Keratinocyte (primary cell): Measurements from ENCODE around the gene GID8. TPM values are rescaled to one million over a fixed set of nuclear protein-coding genes. Genes with fewer than 3 reads are reported as not detected.

Experiments used
- DNase-seq: peaks from one replicate; pipeline ENCODE4 v3.0.0-alpha.2; 2011; ENCODE audit warnings: low read depth, missing footprints, low spot score
- FAIRE-seq: peaks from 2 replicates; lab custom pipeline; 2011; peaks lifted over from hg19 to GRCh38; lab: Jason Lieb, UNC
- H2AFZ ChIP-seq: 2 replicates; pipeline ENCODE4 v1.6.0; 2012; ENCODE audit warnings: low read length, control low read depth, inconsistent platforms; ENCODE audit not compliant: control insufficient read depth
- H3K27ac ChIP-seq: 2 replicates; pipeline ENCODE4 v1.5.1; 2011; ENCODE audit warnings: low read length; ENCODE audit not compliant: control insufficient read depth, insufficient read depth
- H3K27me3 ChIP-seq: 3 replicates; pipeline ENCODE4 v1.6.0; 2011; ENCODE audit warnings: low read length; ENCODE audit not compliant: control insufficient read depth, insufficient read depth; ENCODE audit errors: extremely low read depth
- H3K36me3 ChIP-seq, 2 experiments: 2 replicates in 1 of 2; 3 replicates in 1 of 2; pipeline ENCODE4 v1.5.1; 2011; ENCODE audit warnings: low read length in 2 of 2, mild to moderate bottlenecking in 1 of 2; ENCODE audit not compliant: control insufficient read depth in 2 of 2, insufficient read depth in 2 of 2; ENCODE audit errors: extremely low read depth in 1 of 2
- H3K4me1 ChIP-seq: 3 replicates; pipeline ENCODE4 v1.5.1; 2011; ENCODE audit warnings: low read length; ENCODE audit not compliant: control insufficient read depth, insufficient read depth; ENCODE audit errors: extremely low read depth
- H3K4me2 ChIP-seq: 3 replicates; pipeline ENCODE4 v1.6.0; 2011; ENCODE audit warnings: low read depth, low read length; ENCODE audit not compliant: control insufficient read depth, insufficient read depth; ENCODE audit errors: extremely low read depth
- H3K4me3 ChIP-seq, 3 experiments: fragments of 200-600 bp in 1 of 3; sonication (generic) in 1 of 3; 2 replicates in 2 of 3; 3 replicates in 1 of 3; pipeline ENCODE4 v1.5.1; 2011 to 2016; ENCODE audit warnings: low read length in 3 of 3, mild to moderate bottlenecking in 3 of 3, control low read depth in 2 of 3, inconsistent platforms in 1 of 3, low read depth in 1 of 3, mixed read lengths in 1 of 3, mixed run types in 1 of 3, moderate library complexity in 1 of 3; ENCODE audit not compliant: control insufficient read depth in 2 of 3, insufficient read depth in 2 of 3; ENCODE audit errors: extremely low read depth in 1 of 3
- H3K79me2 ChIP-seq: 2 replicates; pipeline ENCODE4 v1.6.0; 2012; ENCODE audit warnings: low read length; ENCODE audit not compliant: control insufficient read depth, insufficient read depth
- H3K9ac ChIP-seq: 3 replicates; pipeline ENCODE4 v1.6.0; 2011; ENCODE audit warnings: low read length; ENCODE audit not compliant: control insufficient read depth, insufficient read depth; ENCODE audit errors: extremely low read depth
- H3K9me1 ChIP-seq: 3 replicates; pipeline ENCODE4 v1.6.0; 2011; ENCODE audit warnings: low read length; ENCODE audit not compliant: control insufficient read depth, insufficient read depth; ENCODE audit errors: extremely low read depth
- H3K9me3 ChIP-seq: 2 replicates; pipeline ENCODE4 v1.5.1; 2012; ENCODE audit warnings: low read depth, low read length; ENCODE audit not compliant: control insufficient read depth
- H4K20me1 ChIP-seq: 3 replicates; pipeline ENCODE4 v1.6.0; 2011; ENCODE audit warnings: low read length; ENCODE audit not compliant: control insufficient read depth, insufficient read depth; ENCODE audit errors: extremely low read depth
- EZH2 ChIP-seq: IDR thresholded peaks from one replicate; pipeline ENCODE4 v1.6.1; 2012; ENCODE audit warnings: inconsistent platforms, mild to moderate bottlenecking, low read length, moderate library complexity
- dilution Hi-C: fragments of 300-500 bp; cut with MboI; formaldehyde crosslinking; loops from one replicate; pipeline ENCODE4 v1.7.0; 2020; ENCODE audit warnings: low sequenced_read_pairs; ENCODE audit not compliant: extremely low pct_ligation_motif_present
- polyA plus RNA-seq, 5 experiments: library from polyadenylated mRNA; depleted of rRNA in 3 of 5; stranded (reverse) in 3 of 5; stranded (forward) in 1 of 5; unstranded in 1 of 5; fragments of >200 nt; gene quantifications; 1 replicate in 1 of 5; 2 replicates in 3 of 5; 3 replicates in 1 of 5; pipeline versions ENCODE4 v1.2.1 to v1.2.3, GENCODE V29; 2011 to 2012; ENCODE audit warnings: missing spikeins in 2 of 5, low read depth in 1 of 5, low replicate concordance in 1 of 5
- TF ChIP-seq, protein P1 (sequence below), 3 experiments: IDR thresholded peaks in 1 of 3; conservative IDR thresholded peaks in 1 of 3; optimal IDR thresholded peaks in 1 of 3; 2 replicates in 2 of 3; 3 replicates in 1 of 3; pipeline versions ENCODE3 to v1.5.1; 2011; ENCODE audit warnings: low read length in 3 of 3, mild to moderate bottlenecking in 3 of 3, moderate library complexity in 2 of 3, control low read depth in 1 of 3, inconsistent platforms in 1 of 3; ENCODE audit not compliant: insufficient read depth in 2 of 3; ENCODE audit errors: extremely low read depth in 1 of 3

GID8 gene
- polyA plus RNA-seq, 1 donor (not counting 4 experiments of a cell fraction or from before 2014, with no cell fraction given) = 23.7 TPM

GRCh38 chr20:62920039-62920645 lies 17.8 kb upstream of the GID8 start:
- DNase-seq (no peak), FAIRE-seq (no peak)
- peaks cover 43% of the 10 kb centered on the region for H3K4me1 ChIP-seq
- H3K4me2 ChIP-seq = no peak overlapping the region
- TF ChIP-seq, protein P1, sequence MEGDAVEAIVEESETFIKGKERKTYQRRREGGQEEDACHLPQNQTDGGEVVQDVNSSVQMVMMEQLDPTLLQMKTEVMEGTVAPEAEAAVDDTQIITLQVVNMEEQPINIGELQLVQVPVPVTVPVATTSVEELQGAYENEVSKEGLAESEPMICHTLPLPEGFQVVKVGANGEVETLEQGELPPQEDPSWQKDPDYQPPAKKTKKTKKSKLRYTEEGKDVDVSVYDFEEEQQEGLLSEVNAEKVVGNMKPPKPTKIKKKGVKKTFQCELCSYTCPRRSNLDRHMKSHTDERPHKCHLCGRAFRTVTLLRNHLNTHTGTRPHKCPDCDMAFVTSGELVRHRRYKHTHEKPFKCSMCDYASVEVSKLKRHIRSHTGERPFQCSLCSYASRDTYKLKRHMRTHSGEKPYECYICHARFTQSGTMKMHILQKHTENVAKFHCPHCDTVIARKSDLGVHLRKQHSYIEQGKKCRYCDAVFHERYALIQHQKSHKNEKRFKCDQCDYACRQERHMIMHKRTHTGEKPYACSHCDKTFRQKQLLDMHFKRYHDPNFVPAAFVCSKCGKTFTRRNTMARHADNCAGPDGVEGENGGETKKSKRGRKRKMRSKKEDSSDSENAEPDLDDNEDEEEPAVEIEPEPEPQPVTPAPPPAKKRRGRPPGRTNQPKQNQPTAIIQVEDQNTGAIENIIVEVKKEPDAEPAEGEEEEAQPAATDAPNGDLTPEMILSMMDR (optimal IDR thresholded peaks at IDR 0.05 in 1 of 3, IDR thresholded peaks at IDR 0.05 in 1 of 3, conservative IDR thresholded peaks at IDR 0.05 in 1 of 3; ENCODE audit: extremely low read depth in 1 of 3, insufficient read depth in 2 of 3, low read length in 3 of 3) = no peak
- TF ChIP-seq EZH2 = no peak
- H3K27me3 ChIP-seq = no peaks in the 10 kb centered on the region
- H3K4me3 ChIP-seq = no peak overlapping the region
- no peaks in the 10 kb centered on the region for H3K9me3 ChIP-seq
- no peak overlapping the region for H2AFZ ChIP-seq
- no peak overlapping the region for H3K27ac ChIP-seq
- dilution Hi-C loops = no loop called here
- peaks cover 15% of the 10 kb centered on the region for H3K9me1 ChIP-seq
- H3K9ac ChIP-seq = no peak overlapping the region
- H3K79me2 ChIP-seq = peaks cover 100% of the 10 kb centered on the region
- H3K36me3 ChIP-seq = peaks cover 0 to 9% of the 10 kb centered on the region in 2 experiments
- H4K20me1 ChIP-seq = peaks cover 80% of the 10 kb centered on the region

- Histone ChIP-seq H4K20me1 (peaks cover 70% of the 10 kb centered on the region), H3K4me1 (peaks cover 43% of the 10 kb centered on the region)
Observed at GRCh38 chr20:62921119-62921687, 16.7 kb upstream of the GID8 start.

More at GRCh38 chr20:62921119-62921687, 16.7 kb upstream of the GID8 start:
- FAIRE-seq (peak; percentile 32), DNase-seq (no peak)
- Histone ChIP-seq H3K36me3 (peaks cover 0 to 9% of the 10 kb centered on the region in 2 experiments), H3K9me1 (peaks cover 15% of the 10 kb centered on the region), H3K4me2 (peak overlapping the region; percentile 20), H3K4me3 (no peak overlapping the region), H3K79me2 (peaks cover 98% of the 10 kb centered on the region), H3K9me3 (no peaks in the 10 kb centered on the region), H3K9ac (peak overlapping the region; percentile 40), H3K27me3 (no peaks in the 10 kb centered on the region), H2AFZ (no peak overlapping the region), H3K27ac (peak overlapping the region; percentile 25)
- TF ChIP-seq EZH2 = no peak
- TF ChIP-seq, protein P1 (optimal IDR thresholded peaks at IDR 0.05 in 1 of 3, IDR thresholded peaks at IDR 0.05 in 1 of 3, conservative IDR thresholded peaks at IDR 0.05 in 1 of 3; ENCODE audit: extremely low read depth in 1 of 3, insufficient read depth in 2 of 3, low read length in 3 of 3) = peak; percentile 73 to 89 (median 76)
- dilution Hi-C loops = no loop called here
